CD14-positive monocyte (primary cell): ENCODE measurements around the gene HOXA11. TPM values are rescaled to one million over a fixed set of nuclear protein-coding genes. Genes with fewer than 3 reads are reported as not detected.
A peak's percentile ranks its signal among the peaks of the same experiment; 100 is the strongest.

ENCODE experiments used
- DNase-seq, 3 donors: peaks; one replicate each; pipeline ENCODE4 v3.0.0-alpha.2; 2011 to 2022
- H2AFZ ChIP-seq: 2 replicates; pipeline ENCODE4 v1.6.0; 2012; ENCODE audit warnings: mild to moderate bottlenecking, low read depth, low read length, inconsistent platforms; ENCODE audit not compliant: insufficient read depth, poor library complexity, severe bottlenecking
- H3K27ac ChIP-seq, 2 donors: 1 replicate in 1 of 2; 2 replicates in 1 of 2; pipeline ENCODE4 v1.5.1; 2012 to 2013; ENCODE audit warnings: low read length in 2 of 2, control low read depth in 1 of 2, inconsistent platforms in 1 of 2, low read depth in 1 of 2, mild to moderate bottlenecking in 1 of 2
- H3K27me3 ChIP-seq, 2 donors: one replicate each; pipeline versions ENCODE4 v1.6.0 to v1.6.1; 2011 to 2013; ENCODE audit warnings: low read length in 2 of 2; ENCODE audit not compliant: control insufficient read depth in 2 of 2, insufficient read depth in 2 of 2
- H3K36me3 ChIP-seq, 2 donors: replicated peaks in 1 of 2; 1 replicate in 1 of 2; 2 replicates in 1 of 2; pipeline versions ENCODE4 v1.5.1 to v1.6.1; 2012 to 2013; ENCODE audit warnings: low read length in 2 of 2, control low read depth in 1 of 2, inconsistent platforms in 1 of 2, mild to moderate bottlenecking in 1 of 2; ENCODE audit not compliant: insufficient read depth in 2 of 2, control insufficient read depth in 1 of 2
- H3K4me1 ChIP-seq, 2 donors: 1 replicate in 1 of 2; 2 replicates in 1 of 2; pipeline versions ENCODE4 v1.5.1 to v1.6.1; 2012 to 2013; ENCODE audit warnings: low read length in 2 of 2, control low read depth in 1 of 2, inconsistent platforms in 1 of 2, mild to moderate bottlenecking in 1 of 2, moderate library complexity in 1 of 2; ENCODE audit not compliant: insufficient read depth in 2 of 2, control insufficient read depth in 1 of 2
- H3K4me2 ChIP-seq: replicated peaks from 2 replicates; pipeline ENCODE3; 2012; ENCODE audit warnings: low read length, moderate library complexity, mild to moderate bottlenecking; ENCODE audit not compliant: poor library complexity, severe bottlenecking; ENCODE audit errors: extremely low read depth
- H3K4me3 ChIP-seq, 3 experiments: fragments of 200-600 bp in 1 of 3; sonication (generic) in 1 of 3; replicated peaks in 1 of 3; 1 replicate in 2 of 3; 2 replicates in 1 of 3; pipeline ENCODE4 v1.5.1; 2011 to 2013; ENCODE audit warnings: low read length in 3 of 3, mild to moderate bottlenecking in 3 of 3, control low read depth in 2 of 3, low read depth in 2 of 3, inconsistent platforms in 1 of 3, moderate library complexity in 1 of 3
- H3K79me2 ChIP-seq: 2 replicates; pipeline ENCODE4 v1.6.0; 2012; ENCODE audit warnings: mild to moderate bottlenecking, control low read depth, inconsistent platforms, low read length, moderate library complexity; ENCODE audit not compliant: insufficient read depth
- H3K9ac ChIP-seq: 2 replicates; pipeline ENCODE4 v1.6.0; 2017; ENCODE audit warnings: low read length, mild to moderate bottlenecking; ENCODE audit not compliant: insufficient read depth, poor library complexity, severe bottlenecking
- H3K9me3 ChIP-seq, 2 donors: replicated peaks in 1 of 2; 1 replicate in 1 of 2; 2 replicates in 1 of 2; pipeline versions ENCODE4 v1.5.1 to v1.6.1; 2012 to 2013; ENCODE audit warnings: low read length in 2 of 2, control low read depth in 1 of 2; ENCODE audit not compliant: control insufficient read depth in 1 of 2, insufficient read depth in 1 of 2
- H4K20me1 ChIP-seq: 2 replicates; pipeline ENCODE4 v1.6.0; 2012; ENCODE audit warnings: mild to moderate bottlenecking, low read length, control low read depth, moderate library complexity; ENCODE audit not compliant: insufficient read depth
- H3K27ac Mint-ChIP-seq, 7 donors: one replicate each; pipeline ENCODE4 v1.8.0; 2020; ENCODE audit warnings: mild to moderate bottlenecking in 7 of 7, mixed read lengths in 7 of 7, moderate library complexity in 6 of 7, inconsistent platforms in 2 of 7
- H3K27me3 Mint-ChIP-seq, 3 donors: one replicate each; pipeline ENCODE4 v1.8.0; 2021 to 2022; ENCODE audit warnings: low read depth in 3 of 3, mild to moderate bottlenecking in 3 of 3, mixed read lengths in 3 of 3, moderate library complexity in 3 of 3, inconsistent platforms in 1 of 3
- H3K36me3 Mint-ChIP-seq, 2 donors: one replicate each; pipeline ENCODE4 v1.8.0; 2020; ENCODE audit warnings: mixed read lengths in 2 of 2, inconsistent platforms in 1 of 2, mild to moderate bottlenecking in 1 of 2
- H3K4me1 Mint-ChIP-seq: one replicate; pipeline ENCODE4 v1.8.0; 2020; ENCODE audit warnings: mild to moderate bottlenecking, mixed read lengths
- H3K4me3 Mint-ChIP-seq, 2 donors: one replicate each; pipeline ENCODE4 v1.8.0; 2020; ENCODE audit warnings: mild to moderate bottlenecking in 2 of 2, mixed read lengths in 2 of 2, moderate library complexity in 1 of 2
- H3K9me3 Mint-ChIP-seq, 7 donors: one replicate each; pipeline ENCODE4 v1.8.0; 2020 to 2022; ENCODE audit warnings: mixed read lengths in 7 of 7, mild to moderate bottlenecking in 6 of 7, moderate library complexity in 6 of 7, inconsistent platforms in 2 of 7
- WGBS: methylation state at CpG from one replicate; pipeline ENCODE4 v1.1.5; 2013; ENCODE audit warnings: missing lambda C conversion rate; ENCODE audit not compliant: insufficient coverage; 5-methylcytosine and 5-hydroxymethylcytosine counted together
- intact Hi-C, 2 donors: fragments of 100-400 bp; cut with micrococcal nuclease; formaldehyde crosslinking; loops; one replicate each; pipeline versions ENCODE4 v1.15.0 to v1.15.1; 2023
- polyA plus RNA-seq, 3 donors: library from polyadenylated mRNA; depleted of rRNA in 1 of 3; unstranded in 2 of 3; stranded (reverse) in 1 of 3; fragments of 300-500 nt in 2 of 3; fragments of >200 nt in 1 of 3; fragmentation: Illumina TruSeq in 2 of 3; gene quantifications; 1 replicate in 2 of 3; 2 replicates in 1 of 3; pipeline ENCODE4 v1.2.3, GENCODE V29; 2012 to 2021
- TF ChIP-seq, protein P1 (sequence below): fragments of 200-600 bp; IDR thresholded peaks from one replicate; pipeline ENCODE4 v1.8.0; 2022; ENCODE audit warnings: antibody characterized with exemption, mild to moderate bottlenecking

The HOXA11 gene
- polyA plus RNA-seq, 3 donors: not detected

DNA sequence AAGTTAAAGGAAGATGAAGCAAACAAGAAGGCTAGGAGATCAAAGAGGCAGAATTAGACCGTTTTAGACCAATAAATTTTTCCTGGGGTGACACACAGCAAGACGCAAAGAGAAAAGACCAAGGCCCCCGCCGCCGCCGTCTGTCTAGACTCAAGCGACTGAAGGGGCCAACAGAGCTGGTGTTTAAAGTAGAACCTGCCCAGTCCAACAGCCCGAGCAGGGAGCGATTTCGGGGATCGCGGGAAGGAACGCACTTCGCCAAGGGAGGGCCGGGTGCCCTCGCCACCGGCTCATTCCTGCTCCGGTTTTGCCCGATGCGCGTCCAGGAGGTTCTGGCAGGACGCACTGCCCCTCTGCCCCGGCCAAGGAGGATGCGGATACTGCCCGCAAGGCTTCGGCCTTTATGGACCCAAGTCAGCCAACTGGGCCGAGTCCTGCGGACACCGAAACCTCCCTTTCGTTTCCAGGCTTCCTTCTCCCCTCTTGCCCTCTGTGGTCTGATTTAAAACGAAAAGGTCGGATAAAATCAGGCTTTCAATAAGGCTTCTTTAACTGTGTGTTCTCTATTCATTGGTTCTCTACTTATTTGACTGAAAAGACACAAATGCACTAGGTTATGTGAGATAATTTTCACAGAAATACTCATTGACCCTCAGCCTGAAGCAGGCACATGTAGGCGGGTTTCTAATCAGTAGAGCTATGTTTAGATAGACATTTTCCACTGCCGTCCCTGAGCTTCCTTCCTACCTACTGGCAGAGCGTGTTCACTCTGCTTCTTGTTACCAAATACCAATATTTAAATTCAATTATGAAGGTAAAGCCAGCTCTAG lies 26.4 kb downstream of the HOXA11 start:
- intact Hi-C loops: loop anchor here in 1 of 2 donors (5.0 kb wide), 2 partner anchors 61 to 1296 kb away; partner anchors contain the start of gene HOXA1
- H4K20me1 ChIP-seq: no peaks in the 10 kb centered on the region
- no peak overlapping the region for H3K27ac Mint-ChIP-seq
- H3K79me2 ChIP-seq: no peaks in the 10 kb centered on the region
- peaks cover 52 to 68% of the 10 kb centered on the region in 2 donors for H3K4me1 ChIP-seq
- peak overlapping the region; percentile 7 for H3K4me2 ChIP-seq
- no peak overlapping the region for H2AFZ ChIP-seq
- no peak overlapping the region for H3K27ac ChIP-seq
- DNase-seq: no peak
- no peaks in the 10 kb centered on the region for H3K36me3 ChIP-seq
- peaks cover 64% of the 10 kb centered on the region for H3K4me1 Mint-ChIP-seq
- peaks cover 88 to 93% (median 89%) of the 10 kb centered on the region in 3 donors for H3K27me3 Mint-ChIP-seq
- H3K4me3 ChIP-seq: peak overlapping the region in 1 of 3 experiments; percentile 20
- peaks cover 6 to 28% of the 10 kb centered on the region in 2 donors for H3K36me3 Mint-ChIP-seq
- peaks cover 0 to 56% (median 22%) of the 10 kb centered on the region in 7 donors for H3K9me3 Mint-ChIP-seq
- peaks cover 75 to 92% of the 10 kb centered on the region in 2 donors for H3K27me3 ChIP-seq
- WGBS: 5% methylated on average over 28 of the region's 35 CpGs
- peak overlapping the region in 1 of 2 donors; percentile 72 for H3K4me3 Mint-ChIP-seq
- H3K9me3 ChIP-seq: peaks cover 0 to 53% of the 10 kb centered on the region in 2 donors
- H3K9ac ChIP-seq: no peak overlapping the region
- TF ChIP-seq, protein P1, sequence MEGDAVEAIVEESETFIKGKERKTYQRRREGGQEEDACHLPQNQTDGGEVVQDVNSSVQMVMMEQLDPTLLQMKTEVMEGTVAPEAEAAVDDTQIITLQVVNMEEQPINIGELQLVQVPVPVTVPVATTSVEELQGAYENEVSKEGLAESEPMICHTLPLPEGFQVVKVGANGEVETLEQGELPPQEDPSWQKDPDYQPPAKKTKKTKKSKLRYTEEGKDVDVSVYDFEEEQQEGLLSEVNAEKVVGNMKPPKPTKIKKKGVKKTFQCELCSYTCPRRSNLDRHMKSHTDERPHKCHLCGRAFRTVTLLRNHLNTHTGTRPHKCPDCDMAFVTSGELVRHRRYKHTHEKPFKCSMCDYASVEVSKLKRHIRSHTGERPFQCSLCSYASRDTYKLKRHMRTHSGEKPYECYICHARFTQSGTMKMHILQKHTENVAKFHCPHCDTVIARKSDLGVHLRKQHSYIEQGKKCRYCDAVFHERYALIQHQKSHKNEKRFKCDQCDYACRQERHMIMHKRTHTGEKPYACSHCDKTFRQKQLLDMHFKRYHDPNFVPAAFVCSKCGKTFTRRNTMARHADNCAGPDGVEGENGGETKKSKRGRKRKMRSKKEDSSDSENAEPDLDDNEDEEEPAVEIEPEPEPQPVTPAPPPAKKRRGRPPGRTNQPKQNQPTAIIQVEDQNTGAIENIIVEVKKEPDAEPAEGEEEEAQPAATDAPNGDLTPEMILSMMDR: no peak

- DNase-seq: no peak
- H3K4me3 ChIP-seq: no peak overlapping the region
- H4K20me1 ChIP-seq: no peaks in the 10 kb centered on the region
- no peaks in the 10 kb centered on the region for H3K79me2 ChIP-seq
- H3K27me3 ChIP-seq: peaks cover 76 to 92% of the 10 kb centered on the region in 2 donors
- no peak overlapping the region for H3K27ac ChIP-seq
- 0% methylated on average over 6 of the region's 30 CpGs for WGBS
- intact Hi-C loops: loop anchor here in 1 of 2 donors (5.0 kb wide), 2 partner anchors 61 to 1296 kb away; partner anchors contain the start of gene HOXA1
- H3K4me1 ChIP-seq: peaks cover 51 to 61% of the 10 kb centered on the region in 2 donors
- H3K9ac ChIP-seq: no peak overlapping the region
- peaks cover 0 to 55% of the 10 kb centered on the region in 2 donors for H3K9me3 ChIP-seq
- TF ChIP-seq, protein P1: no peak
- H3K36me3 ChIP-seq: no peaks in the 10 kb centered on the region
- peaks cover 89 to 93% (median 90%) of the 10 kb centered on the region in 3 donors for H3K27me3 Mint-ChIP-seq
- H3K36me3 Mint-ChIP-seq: peaks cover 6 to 24% of the 10 kb centered on the region in 2 donors
- H3K4me3 Mint-ChIP-seq: peak overlapping the region; percentile 41 to 80
- no peak overlapping the region for H3K27ac Mint-ChIP-seq
- H3K9me3 Mint-ChIP-seq: peaks cover 0 to 57% (median 23%) of the 10 kb centered on the region in 7 donors
- H3K4me2 ChIP-seq: no peak overlapping the region
- no peak overlapping the region for H2AFZ ChIP-seq
- H3K4me1 Mint-ChIP-seq: peaks cover 58% of the 10 kb centered on the region
These were observed 27.2 kb downstream of the HOXA11 start for GRCh38 chr7:27157702-27158431.
